Heart left ventricle (tissue), 13 donors: Measurements from ENCODE around the gene KRT80.

Experiments
- CTCF ChIP-seq, 12 donors: fragments of 200-600 bp; sonication (generic) in 4 of 12; IDR thresholded peaks; one replicate each; pipeline versions ENCODE4 v1.5.0 to v1.8.0; 2018 to 2022; ENCODE audit warnings: antibody characterized with exemption in 12 of 12, mild to moderate bottlenecking in 5 of 12
- POLR2A ChIP-seq, 2 donors: fragments of 450-650 bp; IDR thresholded peaks; one replicate each; pipeline ENCODE4 v1.6.1; 2017; ENCODE audit warnings: antibody characterized with exemption in 2 of 2, mild to moderate bottlenecking in 2 of 2, moderate library complexity in 2 of 2
- donor health status: ischemic (EF 13 %, LVEDD 7.1; RV severe dilation, severe dysfunction).
- donor health status: DM: no; HTN: yes; CAD: no.
- donor health status: DM: no; HTN: no; CAD: no.
- donor health status: ischemic (EF 25% LVEDD 6.9; RV normal size, moderate dysfunction).
- donor health status: ischemic (EF 25% LVEDD 5.7; RV mildly dilated, moderate dysfunction).
- donor health status: ischemic (EF 35%, LVEDD 5.7; RV mildly dilated, moderate dysfunction).
- donor health status: nonischemic (EF 11% LVEDD 7.7; RV severe dilation, severe dysfunction).
- donor health status: DM: yes; HTN: yes; CAD: no.
- donor health status: PGD.
- donor health status: ischemic (EF 29% LVEDD 5.4; RV normal size, mild dysfunction).
- donor health status: nonischemic (EF 23%, LVEDD 6.1; RV moderate dilation, normal function).

GRCh38 chr12:52206304-52207040 is 14.7 kb upstream of the KRT80 start:
- TF ChIP-seq CTCF (IDR thresholded peaks at IDR 0.05): no peak
- no peak for TF ChIP-seq POLR2A (IDR thresholded peaks at IDR 0.05)
